Measurements from ENCODE around the gene HOXD9. TPM values are rescaled to one million over a fixed set of nuclear protein-coding genes. Genes with fewer than 3 reads are reported as not detected.

The HOXD9 gene
- polyA plus RNA-seq, 4 donors, result 0.27 to 1.9 (median 0.28) TPM; not detected in 1

DNA sequence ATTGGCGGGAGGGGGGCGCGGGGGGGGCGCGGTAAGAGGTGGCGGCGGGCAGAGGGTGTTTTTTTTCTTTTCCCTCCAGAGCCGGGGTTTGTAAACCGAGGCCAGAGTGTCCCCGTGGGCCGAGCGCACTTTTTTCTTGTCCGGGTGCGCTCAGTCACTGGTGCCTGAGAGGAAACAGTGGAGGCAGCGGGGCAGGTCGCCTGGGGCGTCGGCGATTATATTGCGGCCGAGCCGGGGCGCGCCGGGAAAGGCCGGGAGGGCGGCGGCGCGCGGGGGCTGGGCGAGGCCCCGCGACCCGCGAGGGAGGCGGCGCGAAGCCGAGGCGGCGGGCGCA lies 7.3 kb downstream of the HOXD9 start:
- 1 to 7% (median 4%) methylated on average over 37 to 43 of the region's 43 CpGs for WGBS, 3 donors
- peaks cover 7 to 91% (median 36%) of the 10 kb centered on the region in 3 donors for H3K27me3 ChIP-seq (ENCODE audit: control insufficient read depth in 3 of 3, insufficient read depth in 3 of 3, low read length in 3 of 3)
- peak overlapping the region in 2 of 3 donors; percentile 59 to 75 for H3K27ac ChIP-seq (ENCODE audit: low read depth in 1 of 3, low read length in 2 of 3)
- peaks cover 0 to 2% (median 2%) of the 10 kb centered on the region in 3 donors for H3K4me1 ChIP-seq (ENCODE audit: control insufficient read depth in 3 of 3, insufficient read depth in 2 of 3, low read depth in 1 of 3, low read length in 2 of 3)
- FAIRE-seq (no peak), DNase-seq (peak in 1 of 2 donors; percentile 65)
- H3K4me3 ChIP-seq (ENCODE audit: low read depth in 1 of 3, low read length in 3 of 3), result peak overlapping the region; percentile 30 to 45 (median 44)
- no peaks in the 10 kb centered on the region for H3K36me3 ChIP-seq (ENCODE audit: control insufficient read depth in 3 of 3, insufficient read depth in 2 of 3, low read depth in 1 of 3, low read length in 3 of 3)
- H3K9me3 ChIP-seq (ENCODE audit: control insufficient read depth in 2 of 2, insufficient read depth in 1 of 2, low read depth in 1 of 2, low read length in 1 of 2), result no peaks in the 10 kb centered on the region

DNA sequence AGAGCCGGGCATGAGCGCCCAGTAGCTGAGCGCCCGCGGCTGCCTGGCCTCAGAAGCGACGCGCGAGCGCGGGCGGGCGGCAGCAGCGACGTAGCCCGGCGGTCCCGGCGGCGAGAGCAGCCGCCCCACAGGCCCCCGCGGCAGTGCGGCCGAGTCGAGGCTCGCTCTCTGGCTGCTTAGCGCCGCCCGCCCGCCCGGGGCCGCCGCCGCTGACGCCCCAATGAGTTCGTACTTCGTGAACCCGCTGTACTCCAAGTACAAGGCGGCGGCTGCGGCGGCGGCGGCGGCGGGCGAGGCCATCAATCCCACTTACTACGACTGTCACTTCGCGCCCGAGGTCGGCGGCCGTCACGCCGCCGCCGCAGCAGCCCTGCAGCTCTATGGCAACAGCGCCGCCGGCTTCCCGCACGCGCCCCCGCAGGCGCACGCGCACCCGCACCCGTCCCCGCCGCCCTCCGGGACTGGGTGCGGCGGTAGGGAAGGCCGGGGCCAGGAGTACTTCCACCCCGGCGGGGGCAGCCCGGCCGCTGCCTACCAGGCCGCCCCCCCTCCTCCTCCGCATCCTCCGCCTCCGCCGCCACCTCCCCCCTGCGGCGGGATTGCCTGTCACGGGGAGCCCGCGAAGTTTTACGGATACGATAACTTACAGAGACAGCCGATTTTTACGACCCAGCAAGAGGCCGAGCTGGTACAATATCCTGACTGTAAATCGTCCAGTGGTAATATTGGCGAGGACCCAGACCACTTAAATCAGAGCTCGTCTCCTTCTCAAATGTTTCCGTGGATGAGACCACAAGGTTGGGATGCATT lies 7.8 kb downstream of the HOXD9 start:
- WGBS, 3 donors, result 3 to 6% (median 4%) methylated on average over 64 to 100 of the region's 100 CpGs
- Histone ChIP-seq H3K27ac (ENCODE audit: low read depth in 1 of 3, low read length in 2 of 3) (peak overlapping the region in 2 of 3 donors; percentile 43 to 75), H3K27me3 (ENCODE audit: control insufficient read depth in 3 of 3, insufficient read depth in 3 of 3, low read length in 3 of 3) (peaks cover 7 to 91% (median 36%) of the 10 kb centered on the region in 3 donors), H3K4me1 (ENCODE audit: control insufficient read depth in 3 of 3, insufficient read depth in 2 of 3, low read depth in 1 of 3, low read length in 2 of 3) (peaks cover 0 to 2% (median 2%) of the 10 kb centered on the region in 3 donors), H3K36me3 (ENCODE audit: control insufficient read depth in 3 of 3, insufficient read depth in 2 of 3, low read depth in 1 of 3, low read length in 3 of 3) (no peaks in the 10 kb centered on the region), H3K4me3 (ENCODE audit: low read depth in 1 of 3, low read length in 3 of 3) (peak overlapping the region; percentile 41 to 45 (median 44)), H3K9me3 (ENCODE audit: control insufficient read depth in 2 of 2, insufficient read depth in 1 of 2, low read depth in 1 of 2, low read length in 1 of 2) (no peaks in the 10 kb centered on the region)
- FAIRE-seq (no peak), DNase-seq (peak in 1 of 2 donors; percentile 67)

DNA sequence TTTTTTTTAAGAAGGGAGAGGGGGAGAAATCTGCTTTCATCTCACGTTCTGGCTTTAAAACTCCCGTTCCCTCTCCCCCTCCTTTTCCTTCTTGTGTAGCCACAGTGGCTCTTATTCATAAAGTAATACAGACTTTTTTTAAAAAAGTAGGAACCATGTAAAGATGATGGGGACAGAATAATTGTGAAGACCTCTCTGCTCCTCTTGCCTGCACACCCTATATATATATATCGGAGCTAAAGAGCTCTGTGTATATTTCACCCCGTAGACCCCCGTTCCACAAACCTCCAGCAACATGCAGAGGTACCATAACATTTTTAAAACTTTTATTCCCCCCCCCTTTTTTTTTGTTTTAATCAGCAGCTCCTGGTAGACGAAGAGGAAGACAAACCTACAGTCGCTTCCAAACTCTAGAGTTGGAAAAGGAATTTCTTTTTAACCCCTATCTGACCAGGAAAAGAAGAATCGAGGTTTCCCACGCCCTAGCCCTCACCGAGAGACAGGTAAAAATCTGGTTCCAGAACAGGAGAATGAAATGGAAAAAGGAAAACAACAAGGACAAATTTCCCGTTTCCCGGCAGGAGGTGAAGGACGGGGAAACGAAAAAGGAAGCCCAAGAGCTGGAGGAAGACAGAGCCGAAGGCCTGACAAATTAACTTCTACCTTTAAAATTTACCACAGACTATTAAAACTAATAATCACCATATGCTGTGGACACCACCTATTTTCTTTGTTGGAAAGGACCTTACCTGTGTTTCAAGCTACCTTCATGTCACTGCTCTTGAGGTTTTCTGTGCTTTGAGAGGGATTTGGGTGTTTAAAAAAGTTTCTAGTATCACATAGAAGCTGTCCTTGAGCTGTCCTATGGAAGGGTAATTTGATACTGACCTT lies 8.7 kb downstream of the HOXD9 start:
- Histone ChIP-seq H3K9me3 (ENCODE audit: control insufficient read depth in 2 of 2, insufficient read depth in 1 of 2, low read depth in 1 of 2, low read length in 1 of 2) (no peaks in the 10 kb centered on the region), H3K4me3 (ENCODE audit: low read depth in 1 of 3, low read length in 3 of 3) (peak overlapping the region in 2 of 3 donors; percentile 41 to 44), H3K36me3 (ENCODE audit: control insufficient read depth in 3 of 3, insufficient read depth in 2 of 3, low read depth in 1 of 3, low read length in 3 of 3) (no peaks in the 10 kb centered on the region), H3K27me3 (ENCODE audit: control insufficient read depth in 3 of 3, insufficient read depth in 3 of 3, low read length in 3 of 3) (peaks cover 7 to 91% (median 40%) of the 10 kb centered on the region in 3 donors), H3K4me1 (ENCODE audit: control insufficient read depth in 3 of 3, insufficient read depth in 2 of 3, low read depth in 1 of 3, low read length in 2 of 3) (peaks cover 0 to 4% (median 2%) of the 10 kb centered on the region in 3 donors), H3K27ac (ENCODE audit: low read depth in 1 of 3, low read length in 2 of 3) (peak overlapping the region in 2 of 3 donors; percentile 43 to 75)
- no peak for DNase-seq
- WGBS, 3 donors, result 10 to 16% (median 14%) methylated on average over 15 of the region's 15 CpGs
- no peak for FAIRE-seq

DNA sequence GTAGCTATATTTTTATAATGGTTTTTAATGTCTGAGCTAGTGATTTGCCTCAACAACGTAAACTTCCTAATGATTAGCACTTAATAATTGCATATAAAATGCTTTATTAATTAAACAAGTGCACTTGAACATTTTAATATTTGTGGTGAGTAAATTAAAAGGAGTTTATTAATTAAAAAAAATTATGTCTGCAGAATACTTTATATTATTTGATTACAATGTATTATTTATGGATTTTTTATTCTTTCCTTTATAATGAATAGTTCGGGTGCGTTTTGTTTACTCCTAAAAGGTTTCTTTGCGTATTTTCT lies 9.3 kb downstream of the HOXD9 start:
- FAIRE-seq, result no peak

DNA sequence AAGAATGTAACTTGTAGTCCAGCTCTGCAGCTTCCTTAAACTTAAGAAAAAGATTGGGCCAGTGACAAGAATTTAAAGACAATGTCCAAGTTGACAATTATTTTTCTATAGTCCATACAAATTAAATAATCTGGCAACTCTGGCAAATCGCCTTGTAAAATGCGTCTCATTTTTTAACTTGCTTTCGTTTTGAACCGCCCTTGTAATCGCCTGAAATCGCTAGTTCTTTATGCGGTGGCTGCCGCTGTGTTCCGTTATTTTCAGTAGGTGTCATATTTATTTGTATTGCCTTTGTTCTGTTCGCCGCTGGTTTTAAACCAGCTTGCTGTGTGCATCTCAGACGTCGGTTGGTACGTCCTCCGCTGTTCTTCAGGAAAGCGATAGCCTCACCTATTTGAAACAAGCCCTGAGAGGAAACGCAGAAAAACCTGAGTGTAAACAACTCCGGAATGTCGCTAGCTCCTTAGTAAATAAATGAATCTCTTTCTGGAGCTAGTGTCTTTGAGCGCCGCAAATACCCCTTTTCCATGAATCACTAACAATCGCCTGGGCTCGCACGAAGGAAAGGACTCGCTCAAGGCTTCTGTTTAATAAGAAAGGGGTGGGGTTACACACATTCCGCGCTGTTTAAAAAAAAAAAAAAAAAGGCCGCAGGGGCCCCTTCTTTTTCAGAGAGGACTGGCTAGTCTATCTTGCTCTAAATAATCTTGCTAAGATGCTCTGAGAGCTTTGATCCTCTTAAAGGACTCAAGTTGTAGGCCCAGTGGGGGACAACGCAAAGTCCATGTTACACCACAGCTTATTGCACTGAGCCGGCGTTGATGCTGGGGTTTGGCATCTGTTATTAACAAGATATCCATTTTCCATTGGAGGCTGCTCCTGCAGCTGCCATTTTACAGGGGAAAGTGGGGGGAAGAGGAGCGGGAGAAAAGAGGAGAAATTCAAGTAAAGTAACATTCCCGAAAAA lies 10.0 kb downstream of the HOXD9 start:
- Histone ChIP-seq H3K27ac (ENCODE audit: low read depth in 1 of 3, low read length in 2 of 3) (peak overlapping the region in 1 of 3 donors; percentile 30), H3K4me3 (ENCODE audit: low read depth in 1 of 3, low read length in 3 of 3) (peak overlapping the region in 2 of 3 donors; percentile 21 to 22), H3K36me3 (ENCODE audit: control insufficient read depth in 3 of 3, insufficient read depth in 2 of 3, low read depth in 1 of 3, low read length in 3 of 3) (no peaks in the 10 kb centered on the region), H3K27me3 (ENCODE audit: control insufficient read depth in 3 of 3, insufficient read depth in 3 of 3, low read length in 3 of 3) (peaks cover 11 to 90% (median 41%) of the 10 kb centered on the region in 3 donors), H3K4me1 (ENCODE audit: control insufficient read depth in 3 of 3, insufficient read depth in 2 of 3, low read depth in 1 of 3, low read length in 2 of 3) (peaks cover 0 to 4% (median 2%) of the 10 kb centered on the region in 3 donors), H3K9me3 (ENCODE audit: control insufficient read depth in 2 of 2, insufficient read depth in 1 of 2, low read depth in 1 of 2, low read length in 1 of 2) (no peaks in the 10 kb centered on the region)
- no peak for FAIRE-seq
- no peak for DNase-seq
- WGBS, 3 donors, result 6 to 13% (median 11%) methylated on average over 33 of the region's 33 CpGs

More for the DNA sequence above, 9.3 kb downstream of the HOXD9 start:
- 20 to 31% (median 23%) methylated on average over 4 of the region's 4 CpGs for WGBS, 3 donors
- no peaks in the 10 kb centered on the region for H3K36me3 ChIP-seq (ENCODE audit: control insufficient read depth in 3 of 3, insufficient read depth in 2 of 3, low read depth in 1 of 3, low read length in 3 of 3)
- H3K9me3 ChIP-seq (ENCODE audit: control insufficient read depth in 2 of 2, insufficient read depth in 1 of 2, low read depth in 1 of 2, low read length in 1 of 2), result no peaks in the 10 kb centered on the region
- no peak for DNase-seq
- H3K27ac ChIP-seq (ENCODE audit: low read depth in 1 of 3, low read length in 2 of 3), result no peak overlapping the region
- H3K4me1 ChIP-seq (ENCODE audit: control insufficient read depth in 3 of 3, insufficient read depth in 2 of 3, low read depth in 1 of 3, low read length in 2 of 3), result peaks cover 0 to 4% (median 2%) of the 10 kb centered on the region in 3 donors
- H3K4me3 ChIP-seq (ENCODE audit: low read depth in 1 of 3, low read length in 3 of 3), result peak overlapping the region in 1 of 3 donors; percentile 21
- H3K27me3 ChIP-seq (ENCODE audit: control insufficient read depth in 3 of 3, insufficient read depth in 3 of 3, low read length in 3 of 3), result peaks cover 8 to 91% (median 41%) of the 10 kb centered on the region in 3 donors

DNA sequence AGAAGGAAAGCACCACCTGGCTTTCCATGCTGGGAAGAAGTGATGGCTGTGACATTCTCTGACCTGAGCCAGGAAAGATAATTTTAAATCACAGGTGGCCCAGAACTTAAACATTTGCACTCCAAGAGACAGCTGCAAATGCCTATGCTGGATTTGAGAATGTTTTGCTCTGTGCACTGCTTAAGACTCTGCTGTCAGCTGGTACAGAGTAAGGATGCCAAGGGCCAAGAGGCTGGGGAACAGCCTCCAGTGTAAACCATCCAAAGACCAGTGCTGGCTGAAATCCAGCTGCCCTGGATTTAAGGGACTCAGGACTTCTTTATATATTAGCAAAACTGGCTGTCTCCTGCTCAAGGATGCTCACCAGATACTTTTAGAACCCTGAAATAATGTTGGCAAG lies 10.9 kb downstream of the HOXD9 start:
- Histone ChIP-seq H3K27me3 (ENCODE audit: control insufficient read depth in 3 of 3, insufficient read depth in 3 of 3, low read length in 3 of 3) (peaks cover 7 to 88% (median 42%) of the 10 kb centered on the region in 3 donors), H3K4me1 (ENCODE audit: control insufficient read depth in 3 of 3, insufficient read depth in 2 of 3, low read depth in 1 of 3, low read length in 2 of 3) (peaks cover 0 to 4% (median 2%) of the 10 kb centered on the region in 3 donors), H3K36me3 (ENCODE audit: control insufficient read depth in 3 of 3, insufficient read depth in 2 of 3, low read depth in 1 of 3, low read length in 3 of 3) (no peaks in the 10 kb centered on the region), H3K27ac (ENCODE audit: low read depth in 1 of 3, low read length in 2 of 3) (no peak overlapping the region), H3K4me3 (ENCODE audit: low read depth in 1 of 3, low read length in 3 of 3) (no peak overlapping the region), H3K9me3 (ENCODE audit: control insufficient read depth in 2 of 2, insufficient read depth in 1 of 2, low read depth in 1 of 2, low read length in 1 of 2) (no peaks in the 10 kb centered on the region)
- DNase-seq, result no peak
- no peak for FAIRE-seq

DNA sequence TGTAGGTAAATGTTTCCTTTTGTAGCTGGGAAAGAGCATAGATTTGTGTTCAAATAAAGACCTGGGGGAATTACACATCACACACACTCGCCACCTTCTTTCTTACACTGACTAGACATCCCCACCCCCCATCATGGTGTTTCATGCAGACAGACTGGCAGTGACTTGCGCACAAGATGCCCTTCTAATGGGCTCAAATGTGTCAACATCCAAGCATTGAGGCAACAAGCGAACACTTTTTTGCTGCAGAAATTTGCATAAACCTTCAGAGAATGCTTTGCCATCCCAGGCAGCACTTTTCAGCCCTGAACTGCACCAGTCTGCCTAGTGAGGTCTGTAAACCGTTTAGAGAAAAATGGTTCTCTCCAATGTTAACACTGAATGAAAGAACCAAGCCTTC lies 11.5 kb downstream of the HOXD9 start:
- H3K9me3 ChIP-seq (ENCODE audit: control insufficient read depth in 2 of 2, insufficient read depth in 1 of 2, low read depth in 1 of 2, low read length in 1 of 2), result no peaks in the 10 kb centered on the region
- no peaks in the 10 kb centered on the region for H3K36me3 ChIP-seq (ENCODE audit: control insufficient read depth in 3 of 3, insufficient read depth in 2 of 3, low read depth in 1 of 3, low read length in 3 of 3)
- no peak overlapping the region for H3K27ac ChIP-seq (ENCODE audit: low read depth in 1 of 3, low read length in 2 of 3)
- peaks cover 6 to 88% (median 42%) of the 10 kb centered on the region in 3 donors for H3K27me3 ChIP-seq (ENCODE audit: control insufficient read depth in 3 of 3, insufficient read depth in 3 of 3, low read length in 3 of 3)
- H3K4me3 ChIP-seq (ENCODE audit: low read depth in 1 of 3, low read length in 3 of 3), result no peak overlapping the region
- H3K4me1 ChIP-seq (ENCODE audit: control insufficient read depth in 3 of 3, insufficient read depth in 2 of 3, low read depth in 1 of 3, low read length in 2 of 3), result peaks cover 0 to 4% (median 2%) of the 10 kb centered on the region in 3 donors
- WGBS, 3 donors, result 19 to 46% (median 28%) methylated on average over 4 of the region's 4 CpGs
- DNase-seq (no peak), FAIRE-seq (no peak)

All from small intestine (tissue), 7 donors.